ENCODE data around the gene CFAP119. TPM values are rescaled to one million over a fixed set of nuclear protein-coding genes. Genes with fewer than 3 reads are reported as not detected.

Gene CFAP119
- polyA plus RNA-seq, 1 donor from 2014 or later = 17.0 TPM

- TF ChIP-seq TAF1 (IDR thresholded peaks at IDR 0.05; ENCODE audit: low read depth) (no peak), EP300 (conservative IDR thresholded peaks at IDR 0.05; ENCODE audit: poor library complexity, severe bottlenecking) (no peak), CTCF (IDR thresholded peaks at IDR 0.05; ENCODE audit: poor library complexity, severe bottlenecking) (no peak), REST (IDR thresholded peaks at IDR 0.05; ENCODE audit: borderline replicate concordance) (no peak), MXI1 (conservative IDR thresholded peaks at IDR 0.05; ENCODE audit: poor library complexity, severe bottlenecking) (no peak)
- Histone ChIP-seq H3K9me3 (ENCODE audit: low read length) (no peaks in the 10 kb centered on the region), H3K4me2 (ENCODE audit: low read length) (no peak overlapping the region), H3K27me3 (ENCODE audit: insufficient read depth, low read depth, low read length) (no peaks in the 10 kb centered on the region), H3K9me2 (ENCODE audit: insufficient read depth, low read length) (no peaks in the 10 kb centered on the region), H3K9ac (ENCODE audit: low read length) (no peak overlapping the region), H2AFZ (ENCODE audit: low read depth, low read length) (no peak overlapping the region), H3K36me3 (ENCODE audit: insufficient read depth, low read length) (no peaks in the 10 kb centered on the region), H3K79me2 (replicated peaks; ENCODE audit: insufficient read depth, low read length) (peaks cover 7% of the 10 kb centered on the region), H3K4me3 (ENCODE audit: low read length) (no peak overlapping the region), H3F3A (ENCODE audit: insufficient read depth, low read length, poor library complexity, severe bottlenecking) (peaks cover 6% of the 10 kb centered on the region), H3K27ac (ENCODE audit: low read length) (no peak overlapping the region), H4K20me1 (ENCODE audit: insufficient read depth) (no peaks in the 10 kb centered on the region)
Measured at GRCh38 chr16:30745082-30745481, 16.8 kb downstream of the CFAP119 start.

GRCh38 chr16:30744183-30744582, 17.7 kb downstream of the CFAP119 start:
- Histone ChIP-seq H3K36me3 (ENCODE audit: insufficient read depth, low read length) (no peaks in the 10 kb centered on the region), H3K9ac (ENCODE audit: low read length) (no peak overlapping the region), H3F3A (ENCODE audit: insufficient read depth, low read length, poor library complexity, severe bottlenecking) (peaks cover 6% of the 10 kb centered on the region), H3K27me3 (ENCODE audit: insufficient read depth, low read depth, low read length) (no peaks in the 10 kb centered on the region), H3K27ac (ENCODE audit: low read length) (no peak overlapping the region), H3K9me2 (ENCODE audit: insufficient read depth, low read length) (no peaks in the 10 kb centered on the region), H3K79me2 (replicated peaks; ENCODE audit: insufficient read depth, low read length) (no peaks in the 10 kb centered on the region), H3K4me2 (ENCODE audit: low read length) (no peak overlapping the region), H4K20me1 (ENCODE audit: insufficient read depth) (no peaks in the 10 kb centered on the region), H2AFZ (ENCODE audit: low read depth, low read length) (no peak overlapping the region), H3K9me3 (ENCODE audit: low read length) (no peaks in the 10 kb centered on the region), H3K4me3 (ENCODE audit: low read length) (no peak overlapping the region)
- no peak for TF ChIP-seq EZH2 (IDR thresholded peaks at IDR 0.05; ENCODE audit: borderline replicate concordance, insufficient read depth, low read length, poor library complexity, severe bottlenecking)
- TF ChIP-seq EP300 (conservative IDR thresholded peaks at IDR 0.05; ENCODE audit: poor library complexity, severe bottlenecking) = no peak
- no peak for TF ChIP-seq REST (IDR thresholded peaks at IDR 0.05; ENCODE audit: borderline replicate concordance)
- no peak for TF ChIP-seq POLR2AphosphoS5 (IDR thresholded peaks at IDR 0.05)
- no peak for TF ChIP-seq TAF1 (IDR thresholded peaks at IDR 0.05; ENCODE audit: low read depth)
- no peak for TF ChIP-seq RAD21 (conservative IDR thresholded peaks at IDR 0.05)
- no peak for TF ChIP-seq SMC3 (conservative IDR thresholded peaks at IDR 0.05; ENCODE audit: poor library complexity)
- no peak for TF ChIP-seq CTCF (IDR thresholded peaks at IDR 0.05; ENCODE audit: poor library complexity, severe bottlenecking)

All from neural cell (in vitro differentiated cells).